Stomach (tissue), 9 donors: Measurements from ENCODE around the gene KIAA1217. TPM values are rescaled to one million over a fixed set of nuclear protein-coding genes. Genes with fewer than 3 reads are reported as not detected.

Experiments used
- DNase-seq, 2 donors: peaks; one replicate each; pipeline versions ENCODE4 v3.0.0 to v3.0.0-alpha.2; 2013 to 2019
- H3K27ac ChIP-seq, 5 donors: fragments of 200-600 bp in 4 of 5; sonication (generic) in 4 of 5; one replicate each; pipeline ENCODE4 v1.5.1; 2013 to 2019; ENCODE audit warnings: mild to moderate bottlenecking in 1 of 5, moderate library complexity in 1 of 5
- H3K27me3 ChIP-seq, 3 donors: fragments of 200-600 bp; sonication (generic); one replicate each; pipeline ENCODE4 v1.5.1; 2017 to 2019; ENCODE audit warnings: mixed run types in 1 of 3
- H3K36me3 ChIP-seq, 4 donors: fragments of 200-600 bp; sonication (generic); 1 replicate in 3 of 4; 2 replicates in 1 of 4; pipeline ENCODE4 v1.5.1; 2016 to 2019
- H3K4me1 ChIP-seq, 4 donors: fragments of 200-600 bp; sonication (generic); one replicate each; pipeline ENCODE4 v1.5.1; 2016 to 2019
- H3K4me3 ChIP-seq, 4 donors: fragments of 200-600 bp; sonication (generic) in 3 of 4; one replicate each; pipeline ENCODE4 v1.5.1; 2016 to 2019; ENCODE audit warnings: mild to moderate bottlenecking in 1 of 4
- H3K9me3 ChIP-seq, 4 donors: fragments of 200-600 bp; sonication (generic); one replicate each; pipeline ENCODE4 v1.5.1; 2016 to 2019
- CTCF ChIP-seq, 7 experiments: fragments of 450-650 bp in 4 of 7; fragments of 200-600 bp in 3 of 7; sonication (generic) in 3 of 7; IDR thresholded peaks; one replicate each; pipeline ENCODE4 v1.5.1; 2016 to 2019; ENCODE audit warnings: antibody characterized with exemption in 7 of 7, control low read depth in 2 of 7, mild to moderate bottlenecking in 1 of 7
- EP300 ChIP-seq: sonication (generic); formaldehyde crosslinking; IDR thresholded peaks from one replicate; pipeline ENCODE4 v1.6.1; 2017; ENCODE audit warnings: antibody characterized with exemption
- POLR2A ChIP-seq, 4 donors: fragments of 450-650 bp; IDR thresholded peaks; one replicate each; pipeline ENCODE4 v1.6.1; 2016; ENCODE audit warnings: antibody characterized with exemption in 4 of 4, control low read depth in 2 of 4, mild to moderate bottlenecking in 1 of 4, moderate library complexity in 1 of 4
- POLR2AphosphoS5 ChIP-seq, 3 donors: sonication (generic); formaldehyde crosslinking; IDR thresholded peaks; one replicate each; pipeline ENCODE4 v1.6.1; 2016; ENCODE audit warnings: antibody characterized with exemption in 3 of 3
- WGBS, 5 donors: extraction: QIAGEN DNeasy Blood & Tissue Kit in 3 of 5; methylation state at CpG; one replicate each; pipeline versions ENCODE4 v1.1.5 to v1.1.7; 2013 to 2018; 5-methylcytosine and 5-hydroxymethylcytosine counted together
- intact Hi-C: fragments of 100-400 bp; cut with DNase I; formaldehyde crosslinking; loops from one replicate; pipeline ENCODE4 v1.15.1; 2023; ENCODE audit warnings: low total_unique reads
- polyA plus RNA-seq, 3 donors: library from polyadenylated mRNA; stranded (reverse); fragments of 200-250 nt; gene quantifications; one replicate each; pipeline ENCODE4 v1.2.3, GENCODE V29; 2013
- total RNA-seq, 5 donors: library from RNA; depleted of rRNA; stranded (reverse); fragments of >200 nt; gene quantifications; one replicate each; pipeline versions ENCODE4 v1.1.0 to v1.2.3, GENCODE V29; 2014 to 2016
- donor health status: healthy with polysubstance abuse.
- donor health status: Bipolar disorder and iron deficiency.
- donor health status: healthy.

The KIAA1217 gene
- total and polyA plus RNA-seq, 8 donors: 6.2 to 112 (median 24.6) TPM

GRCh38 chr10:24229909-24230308 is 21.0 kb downstream of the KIAA1217 start:
- WGBS, 5 donors: 50 to 76% (median 64%) methylated on average over 3 of the region's 3 CpGs

GRCh38 chr10:24231200-24231599 is 22.3 kb downstream of the KIAA1217 start:
- Histone ChIP-seq H3K4me3 (no peak overlapping the region), H3K36me3 (no peaks in the 10 kb centered on the region), H3K27ac (no peak overlapping the region), H3K27me3 (no peaks in the 10 kb centered on the region), H3K9me3 (no peaks in the 10 kb centered on the region), H3K4me1 (no peaks in the 10 kb centered on the region)
- 94 to 96% (median 95%) methylated on average over 8 of the region's 8 CpGs for WGBS, 5 donors
- no peak for DNase-seq
- TF ChIP-seq CTCF (IDR thresholded peaks at IDR 0.05): no peak
- TF ChIP-seq POLR2AphosphoS5 (IDR thresholded peaks at IDR 0.05): no peak
- intact Hi-C loops: no loop called here

More at GRCh38 chr10:24229909-24230308, 21.0 kb downstream of the KIAA1217 start:
- H3K27me3 ChIP-seq: no peaks in the 10 kb centered on the region
- no peaks in the 10 kb centered on the region for H3K4me1 ChIP-seq
- H3K9me3 ChIP-seq: no peaks in the 10 kb centered on the region
- H3K27ac ChIP-seq: no peak overlapping the region
- TF ChIP-seq POLR2AphosphoS5 (IDR thresholded peaks at IDR 0.05): no peak
- no peak for TF ChIP-seq CTCF (IDR thresholded peaks at IDR 0.05)
- TF ChIP-seq POLR2A (IDR thresholded peaks at IDR 0.05): no peak
- TF ChIP-seq EP300: no peak
- H3K36me3 ChIP-seq: peaks cover 0 to 2% (median 0%) of the 10 kb centered on the region in 4 donors
- no peak overlapping the region for H3K4me3 ChIP-seq
- DNase-seq: no peak
- intact Hi-C loops: no loop called here

- DNase-seq: no peak
- H3K27me3 ChIP-seq: no peaks in the 10 kb centered on the region
- TF ChIP-seq EP300 (no peak), CTCF (IDR thresholded peaks at IDR 0.05) (no peak), POLR2A (IDR thresholded peaks at IDR 0.05) (no peak), POLR2AphosphoS5 (IDR thresholded peaks at IDR 0.05) (no peak)
- intact Hi-C loops: no loop called here
- H3K4me3 ChIP-seq: no peak overlapping the region
- H3K27ac ChIP-seq: no peak overlapping the region
- H3K36me3 ChIP-seq: no peaks in the 10 kb centered on the region
- H3K9me3 ChIP-seq: no peaks in the 10 kb centered on the region
- 91 to 98% (median 94%) methylated on average over 1 of the region's 1 CpG for WGBS, 5 donors
- peaks cover 0 to 20% (median 14%) of the 10 kb centered on the region in 4 donors for H3K4me1 ChIP-seq
Measured at GRCh38 chr10:24234784-24235183, 25.8 kb downstream of the KIAA1217 start.

GRCh38 chr10:24235471-24235870 is 26.5 kb downstream of the KIAA1217 start:
- H3K4me3 ChIP-seq: no peak overlapping the region
- no peaks in the 10 kb centered on the region for H3K27me3 ChIP-seq
- intact Hi-C loops: no loop called here
- TF ChIP-seq CTCF (IDR thresholded peaks at IDR 0.05) (no peak), POLR2AphosphoS5 (IDR thresholded peaks at IDR 0.05) (no peak), EP300 (no peak), POLR2A (IDR thresholded peaks at IDR 0.05) (no peak)
- peaks cover 0 to 24% (median 18%) of the 10 kb centered on the region in 4 donors for H3K4me1 ChIP-seq
- H3K27ac ChIP-seq: no peak overlapping the region
- no peaks in the 10 kb centered on the region for H3K9me3 ChIP-seq
- DNase-seq: no peak
- H3K36me3 ChIP-seq: no peaks in the 10 kb centered on the region
- 30 to 70% (median 38%) methylated on average over 7 of the region's 7 CpGs for WGBS, 5 donors
